K562 (cell line): ENCODE data around the gene LYRM7. TPM values are rescaled to one million over a fixed set of nuclear protein-coding genes. Genes with fewer than 3 reads are reported as not detected.

ENCODE experiments used
- BCOR ChIP-seq: fragments of 450-650 bp; IDR thresholded peaks from 2 replicates; pipeline ENCODE4 v1.6.1; 2016
- CC2D1A ChIP-seq: fragments of 450-650 bp; IDR thresholded peaks from 2 replicates; pipeline ENCODE4 v1.6.1; 2017; ENCODE audit warnings: mild to moderate bottlenecking
- CCNT2 ChIP-seq: IDR thresholded peaks from 2 replicates; pipeline ENCODE4 v1.6.1; 2011; ENCODE audit warnings: borderline replicate concordance, low read depth, mild to moderate bottlenecking, moderate library complexity, mixed read lengths, low read length; ENCODE audit not compliant: insufficient read length; ENCODE audit errors: extremely low read depth
- GABPB1 ChIP-seq: sonication (generic); formaldehyde crosslinking; IDR thresholded peaks from 2 replicates; pipeline ENCODE4 v1.8.0; 2022; ENCODE audit warnings: mild to moderate bottlenecking, missing genetic modification reagents
- GATA2 ChIP-seq: sonication (generic); formaldehyde crosslinking; IDR thresholded peaks from 2 replicates; pipeline ENCODE4 v1.4.0; 2020; ENCODE audit warnings: mild to moderate bottlenecking, missing genetic modification reagents
- NCOA6 ChIP-seq: fragments of 450-650 bp; IDR thresholded peaks from 2 replicates; pipeline ENCODE4 v1.6.1; 2017; ENCODE audit warnings: mild to moderate bottlenecking
- NR2F6 ChIP-seq: fragments of 450-650 bp; formaldehyde crosslinking; IDR thresholded peaks from 2 replicates; pipeline ENCODE4 v1.4.0; 2020; ENCODE audit warnings: mild to moderate bottlenecking
- POLR2G ChIP-seq: fragments of 200-400 bp; formaldehyde crosslinking; IDR thresholded peaks from 2 replicates; pipeline ENCODE4 v1.6.1; 2017; ENCODE audit warnings: low read depth, mild to moderate bottlenecking, antibody characterized with exemption, low read length, moderate library complexity
- SMARCC2 ChIP-seq: fragments of 450-650 bp; IDR thresholded peaks from 2 replicates; pipeline ENCODE4 v1.6.1; 2017; ENCODE audit warnings: antibody characterized with exemption, moderate library complexity, mild to moderate bottlenecking, low read depth
- SREBF1 ChIP-seq: fragments of 150-350 bp; IDR thresholded peaks from 2 replicates; pipeline ENCODE4 v1.6.1; 2014; ENCODE audit warnings: antibody characterized with exemption, low read depth, low read length, borderline replicate concordance
- SRSF3 ChIP-seq: fragments of 200-400 bp; formaldehyde crosslinking; IDR thresholded peaks from 2 replicates; pipeline ENCODE4 v1.6.1; 2016; ENCODE audit warnings: mild to moderate bottlenecking, low read length, moderate library complexity; ENCODE audit not compliant: insufficient read depth
- STAT6 ChIP-seq: sonication (generic); formaldehyde crosslinking; IDR thresholded peaks from 2 replicates; pipeline ENCODE4 v1.8.1; 2023; ENCODE audit warnings: mild to moderate bottlenecking, missing genetic modification reagents
- XRCC3 ChIP-seq: fragments of 450-650 bp; IDR thresholded peaks from 2 replicates; pipeline ENCODE4 v1.6.1; 2017; ENCODE audit warnings: mild to moderate bottlenecking, moderate library complexity
- ZNF583 ChIP-seq: fragments of 250-450 bp; sonication (Bioruptor Pico); IDR thresholded peaks from 2 replicates; pipeline ENCODE4 v1.4.0; 2020
- ZNF699 ChIP-seq: fragments of 250-450 bp; sonication (Bioruptor Pico); IDR thresholded peaks from 2 replicates; pipeline ENCODE4 v1.8.0; 2021; ENCODE audit warnings: mild to moderate bottlenecking, moderate library complexity; ENCODE audit not compliant: insufficient replicate concordance
- polyA plus RNA-seq, 8 experiments: library from polyadenylated mRNA; depleted of rRNA in 4 of 8; stranded (reverse) in 5 of 8; unstranded in 3 of 8; fragments of >200 nt; fragmentation: Nextera tagmentation in 2 of 8; fragmentation: Illumina TruSeq in 1 of 8; extraction: Ambion mirVana in 2 of 8; extraction: Trizol in 1 of 8; gene quantifications; 2 replicates each; pipeline versions ENCODE4 v1.2.1 to v1.2.3, GENCODE V29; 2011 to 2014; ENCODE audit warnings: inconsistent platforms in 1 of 8, missing spikeins in 1 of 8
- total RNA-seq, 7 experiments: library from RNA; depleted of rRNA in 6 of 7; stranded (reverse); fragments of >200 nt in 6 of 7; fragmentation: Illumina TruSeq in 2 of 7; extraction: Trizol in 2 of 7; gene quantifications; 2 replicates each; pipeline versions ENCODE4 v1.2.1 to v1.2.3, GENCODE V29; 2011 to 2021; ENCODE audit warnings: low replicate concordance in 1 of 7
- TF ChIP-seq, protein P1 (sequence below): sonication (generic); formaldehyde crosslinking; IDR thresholded peaks from 2 replicates; pipeline ENCODE4 v1.8.1; 2023; ENCODE audit warnings: missing genetic modification reagents, mild to moderate bottlenecking, borderline replicate concordance
- TF ChIP-seq, protein P2 (sequence below): sonication (generic); formaldehyde crosslinking; IDR thresholded peaks from 2 replicates; pipeline ENCODE4 v1.8.1; 2023; ENCODE audit warnings: mild to moderate bottlenecking, missing genetic modification reagents

The LYRM7 gene
- total and polyA plus RNA-seq, 9 of the 15 experiments (the other 6 are each of a cell fraction or from before 2014, with no cell fraction given): 16.2 to 70.1 (median 33.3) TPM

GRCh38 chr5:131164191-131165118, 6.3 kb upstream of the LYRM7 start (continued):
- no peak for TF ChIP-seq SRSF3
- no peak for TF ChIP-seq SMARCC2
- no peak for TF ChIP-seq SREBF1
- TF ChIP-seq BCOR: peak; percentile 41; the same call in 1 of the 2 replicates
- peak; percentile 96 for TF ChIP-seq CCNT2
- TF ChIP-seq POLR2G: peak; percentile 90
- 0 out of 2 replicates have a peak, but pooled peaks have one; percentile 35 for TF ChIP-seq ZNF583 (CRISPR knock-in tag)
- TF ChIP-seq CC2D1A: no peak
- peak; percentile 51 for TF ChIP-seq GABPB1 (CRISPR knock-in tag)
- TF ChIP-seq XRCC3: no peak
- TF ChIP-seq STAT6 (CRISPR knock-in tag): no peak
- TF ChIP-seq, protein P1, sequence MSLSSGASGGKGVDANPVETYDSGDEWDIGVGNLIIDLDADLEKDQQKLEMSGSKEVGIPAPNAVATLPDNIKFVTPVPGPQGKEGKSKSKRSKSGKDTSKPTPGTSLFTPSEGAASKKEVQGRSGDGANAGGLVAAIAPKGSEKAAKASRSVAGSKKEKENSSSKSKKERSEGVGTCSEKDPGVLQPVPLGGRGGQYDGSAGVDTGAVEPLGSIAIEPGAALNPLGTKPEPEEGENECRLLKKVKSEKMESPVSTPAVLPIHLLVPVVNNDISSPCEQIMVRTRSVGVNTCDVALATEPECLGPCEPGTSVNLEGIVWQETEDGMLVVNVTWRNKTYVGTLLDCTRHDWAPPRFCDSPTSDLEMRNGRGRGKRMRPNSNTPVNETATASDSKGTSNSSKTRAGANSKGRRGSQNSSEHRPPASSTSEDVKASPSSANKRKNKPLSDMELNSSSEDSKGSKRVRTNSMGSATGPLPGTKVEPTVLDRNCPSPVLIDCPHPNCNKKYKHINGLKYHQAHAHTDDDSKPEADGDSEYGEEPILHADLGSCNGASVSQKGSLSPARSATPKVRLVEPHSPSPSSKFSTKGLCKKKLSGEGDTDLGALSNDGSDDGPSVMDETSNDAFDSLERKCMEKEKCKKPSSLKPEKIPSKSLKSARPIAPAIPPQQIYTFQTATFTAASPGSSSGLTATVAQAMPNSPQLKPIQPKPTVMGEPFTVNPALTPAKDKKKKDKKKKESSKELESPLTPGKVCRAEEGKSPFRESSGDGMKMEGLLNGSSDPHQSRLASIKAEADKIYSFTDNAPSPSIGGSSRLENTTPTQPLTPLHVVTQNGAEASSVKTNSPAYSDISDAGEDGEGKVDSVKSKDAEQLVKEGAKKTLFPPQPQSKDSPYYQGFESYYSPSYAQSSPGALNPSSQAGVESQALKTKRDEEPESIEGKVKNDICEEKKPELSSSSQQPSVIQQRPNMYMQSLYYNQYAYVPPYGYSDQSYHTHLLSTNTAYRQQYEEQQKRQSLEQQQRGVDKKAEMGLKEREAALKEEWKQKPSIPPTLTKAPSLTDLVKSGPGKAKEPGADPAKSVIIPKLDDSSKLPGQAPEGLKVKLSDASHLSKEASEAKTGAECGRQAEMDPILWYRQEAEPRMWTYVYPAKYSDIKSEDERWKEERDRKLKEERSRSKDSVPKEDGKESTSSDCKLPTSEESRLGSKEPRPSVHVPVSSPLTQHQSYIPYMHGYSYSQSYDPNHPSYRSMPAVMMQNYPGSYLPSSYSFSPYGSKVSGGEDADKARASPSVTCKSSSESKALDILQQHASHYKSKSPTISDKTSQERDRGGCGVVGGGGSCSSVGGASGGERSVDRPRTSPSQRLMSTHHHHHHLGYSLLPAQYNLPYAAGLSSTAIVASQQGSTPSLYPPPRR (CRISPR knock-in tag): no peak
- TF ChIP-seq GATA2 (CRISPR knock-in tag): peak; percentile 99
- no peak for TF ChIP-seq NCOA6
- TF ChIP-seq ZNF699 (CRISPR knock-in tag): no peak
- TF ChIP-seq NR2F6 (CRISPR knock-in tag): no peak
- TF ChIP-seq, protein P2, sequence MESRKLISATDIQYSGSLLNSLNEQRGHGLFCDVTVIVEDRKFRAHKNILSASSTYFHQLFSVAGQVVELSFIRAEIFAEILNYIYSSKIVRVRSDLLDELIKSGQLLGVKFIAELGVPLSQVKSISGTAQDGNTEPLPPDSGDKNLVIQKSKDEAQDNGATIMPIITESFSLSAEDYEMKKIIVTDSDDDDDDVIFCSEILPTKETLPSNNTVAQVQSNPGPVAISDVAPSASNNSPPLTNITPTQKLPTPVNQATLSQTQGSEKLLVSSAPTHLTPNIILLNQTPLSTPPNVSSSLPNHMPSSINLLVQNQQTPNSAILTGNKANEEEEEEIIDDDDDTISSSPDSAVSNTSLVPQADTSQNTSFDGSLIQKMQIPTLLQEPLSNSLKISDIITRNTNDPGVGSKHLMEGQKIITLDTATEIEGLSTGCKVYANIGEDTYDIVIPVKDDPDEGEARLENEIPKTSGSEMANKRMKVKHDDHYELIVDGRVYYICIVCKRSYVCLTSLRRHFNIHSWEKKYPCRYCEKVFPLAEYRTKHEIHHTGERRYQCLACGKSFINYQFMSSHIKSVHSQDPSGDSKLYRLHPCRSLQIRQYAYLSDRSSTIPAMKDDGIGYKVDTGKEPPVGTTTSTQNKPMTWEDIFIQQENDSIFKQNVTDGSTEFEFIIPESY (CRISPR knock-in tag): no peak; the same call in 1 of the 2 replicates
